Hepatocyte (in vitro differentiated cells): Measurements from ENCODE around the gene ADGRG7.

ENCODE experiments used
- CTCF ChIP-seq: fragments of 200-600 bp; sonication (generic); IDR thresholded peaks from 2 replicates; pipeline ENCODE4 v1.5.1; 2016; ENCODE audit warnings: antibody characterized with exemption, mild to moderate bottlenecking; ENCODE audit not compliant: poor library complexity
- EZH2 ChIP-seq: fragments of 200-600 bp; sonication (generic); IDR thresholded peaks from 2 replicates; pipeline ENCODE4 v1.6.1; 2016; ENCODE audit warnings: antibody characterized with exemption, mild to moderate bottlenecking, borderline replicate concordance
- EZH2phosphoT487 ChIP-seq: fragments of 200-600 bp; sonication (generic); IDR thresholded peaks from one replicate; pipeline ENCODE4 v1.6.1; 2018; ENCODE audit warnings: antibody characterized with exemption, mild to moderate bottlenecking, low read depth, moderate library complexity; ENCODE audit not compliant: unreplicated experiment, severe bottlenecking

GRCh38 chr3:100700708-100701107, 91.3 kb downstream of the ADGRG7 start:
- TF ChIP-seq CTCF (no peak), EZH2 (no peak), EZH2phosphoT487 (no peak)
